GM18873 (cell line): Measurements from ENCODE around the gene CDKL1.
"Not testable (repeated sequence)": the region's sequence is repeated elsewhere in the genome, so short reads cannot be mapped to it uniquely, and the experiment has no call there.

Experiments used
- ATAC-seq: cut with Tn5 transposase; IDR thresholded peaks from one replicate; pipeline ENCODE4 v1.9.1; 2021; ENCODE audit warnings: mild to moderate bottlenecking, moderate library complexity, moderate number of reproducible peaks; ENCODE audit not compliant: unreplicated experiment, low FRiP score

The CDKL1 gene

GRCh38 chr14:50388256-50388931 lies 8.3 kb downstream of the CDKL1 start:
- ATAC-seq: no peak

- ATAC-seq: no peak
Observed at GRCh38 chr14:50387548-50387947, 9.1 kb downstream of the CDKL1 start.

GRCh38 chr14:50383618-50384225 lies 13.0 kb downstream of the CDKL1 start:
- ATAC-seq: no peak

GRCh38 chr14:50381823-50382287 lies 14.8 kb downstream of the CDKL1 start:
- no peak for ATAC-seq

GRCh38 chr14:50381008-50381407 lies 15.7 kb downstream of the CDKL1 start:
- no peak for ATAC-seq

GRCh38 chr14:50380455-50380854 lies 16.2 kb downstream of the CDKL1 start:
- no peak for ATAC-seq

GRCh38 chr14:50379563-50379962 lies 17.1 kb downstream of the CDKL1 start:
- ATAC-seq: no peak

GRCh38 chr14:50377550-50378085 lies 19.1 kb downstream of the CDKL1 start:
- ATAC-seq: no peak

GRCh38 chr14:50375760-50376159 lies 20.9 kb downstream of the CDKL1 start:
- no peak for ATAC-seq

GRCh38 chr14:50373959-50374358 lies 22.7 kb downstream of the CDKL1 start:
- ATAC-seq: no peak

- ATAC-seq: no peak
Observed at GRCh38 chr14:50371546-50371945, 25.1 kb downstream of the CDKL1 start.

- no peak for ATAC-seq
Observed at GRCh38 chr14:50366589-50366988, 30.1 kb downstream of the CDKL1 start.

GRCh38 chr14:50366115-50366514 lies 30.6 kb downstream of the CDKL1 start:
- ATAC-seq: no peak

- not testable (repeated sequence) for ATAC-seq
Observed at GRCh38 chr14:50365572-50365971, 31.1 kb downstream of the CDKL1 start.

- no peak for ATAC-seq
Observed at GRCh38 chr14:50364792-50365191, 31.9 kb downstream of the CDKL1 start.

- ATAC-seq: peak; percentile 98
Observed at GRCh38 chr14:50363714-50364111, 33.0 kb downstream of the CDKL1 start.

- ATAC-seq: peak; percentile 20
Observed at GRCh38 chr14:50362764-50363713, 33.6 kb downstream of the CDKL1 start.

- ATAC-seq: not testable (repeated sequence)
Observed at GRCh38 chr14:50361473-50362403, 34.9 kb downstream of the CDKL1 start.

GRCh38 chr14:50360851-50361250 lies 35.8 kb downstream of the CDKL1 start:
- ATAC-seq: no peak

- ATAC-seq: no peak
Observed at GRCh38 chr14:50360093-50360492, 36.6 kb downstream of the CDKL1 start.
